Hematopoietic multipotent progenitor cell treated with erythropoietin and hydrocortisone succinate and interleukin-3 and kit ligand, for 17 days (in vitro differentiated cells): ENCODE results near the gene BDH1.

Experiments
- DNase-seq: peaks from one replicate; pipeline ENCODE4 v3.0.0-alpha.2; 2015; ENCODE audit warnings: low spot score

BDH1 gene

DNA sequence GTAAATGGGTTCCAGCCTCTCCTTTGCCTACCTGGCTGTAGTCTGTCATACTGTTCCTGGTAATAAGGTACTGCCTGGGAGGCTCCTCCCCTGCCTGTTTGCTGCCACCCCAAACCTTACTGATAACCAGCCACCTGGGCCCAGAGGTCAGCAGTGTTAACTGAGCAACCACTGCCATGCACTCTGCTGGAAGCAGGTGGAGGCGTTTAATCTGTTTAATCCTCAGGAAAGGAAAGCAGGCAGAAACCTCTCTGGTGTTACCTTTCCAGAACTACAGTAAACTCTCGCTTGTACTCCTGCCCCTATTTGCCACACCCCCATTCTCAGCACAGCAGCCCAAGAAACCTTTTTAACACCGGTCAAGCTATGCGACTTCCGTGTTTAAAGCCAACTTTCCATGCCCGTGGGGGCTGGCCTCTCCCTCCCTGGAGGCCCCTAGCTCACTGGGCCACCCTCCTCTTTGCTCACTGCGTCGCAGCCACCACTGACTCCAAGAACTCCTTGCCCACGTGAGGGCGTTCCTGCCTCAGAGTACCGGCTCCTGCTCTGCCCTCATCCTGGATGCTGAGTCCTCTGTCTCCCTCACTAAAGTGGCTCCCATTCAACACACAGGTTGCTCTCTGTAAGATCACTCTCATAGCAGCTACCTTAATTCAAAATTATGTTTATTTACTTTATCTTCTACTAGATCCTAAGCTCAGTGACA is 8.3 kb downstream of the BDH1 start:
- DNase-seq: no peak

- no peak for DNase-seq
Measured at GRCh38 chr3:197546307-197547085, 9.3 kb downstream of the BDH1 start.

DNA sequence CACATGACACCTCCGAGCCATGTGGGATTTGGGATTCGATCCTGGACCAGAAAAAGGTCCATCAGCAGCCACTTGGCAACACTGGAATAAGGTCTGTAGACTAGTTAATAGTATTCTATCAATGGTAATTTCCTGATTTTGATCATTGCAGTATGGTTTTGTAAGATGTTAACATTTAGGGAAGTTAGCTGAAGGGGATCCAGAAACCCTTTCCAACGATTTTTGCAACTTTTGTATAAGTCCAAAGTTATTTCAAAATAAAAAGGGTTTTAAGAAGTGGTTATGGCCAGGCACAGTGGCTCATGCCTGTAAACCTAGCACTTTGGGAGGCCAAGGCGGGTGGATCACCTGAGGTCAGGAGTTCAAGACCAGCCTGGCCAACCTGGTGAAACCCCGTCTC is 10.2 kb downstream of the BDH1 start:
- no peak for DNase-seq

GRCh38 chr3:197545101-197545500 is 10.7 kb downstream of the BDH1 start:
- no peak for DNase-seq

- no peak for DNase-seq
Measured at GRCh38 chr3:197542741-197543454, 12.9 kb downstream of the BDH1 start.

DNA sequence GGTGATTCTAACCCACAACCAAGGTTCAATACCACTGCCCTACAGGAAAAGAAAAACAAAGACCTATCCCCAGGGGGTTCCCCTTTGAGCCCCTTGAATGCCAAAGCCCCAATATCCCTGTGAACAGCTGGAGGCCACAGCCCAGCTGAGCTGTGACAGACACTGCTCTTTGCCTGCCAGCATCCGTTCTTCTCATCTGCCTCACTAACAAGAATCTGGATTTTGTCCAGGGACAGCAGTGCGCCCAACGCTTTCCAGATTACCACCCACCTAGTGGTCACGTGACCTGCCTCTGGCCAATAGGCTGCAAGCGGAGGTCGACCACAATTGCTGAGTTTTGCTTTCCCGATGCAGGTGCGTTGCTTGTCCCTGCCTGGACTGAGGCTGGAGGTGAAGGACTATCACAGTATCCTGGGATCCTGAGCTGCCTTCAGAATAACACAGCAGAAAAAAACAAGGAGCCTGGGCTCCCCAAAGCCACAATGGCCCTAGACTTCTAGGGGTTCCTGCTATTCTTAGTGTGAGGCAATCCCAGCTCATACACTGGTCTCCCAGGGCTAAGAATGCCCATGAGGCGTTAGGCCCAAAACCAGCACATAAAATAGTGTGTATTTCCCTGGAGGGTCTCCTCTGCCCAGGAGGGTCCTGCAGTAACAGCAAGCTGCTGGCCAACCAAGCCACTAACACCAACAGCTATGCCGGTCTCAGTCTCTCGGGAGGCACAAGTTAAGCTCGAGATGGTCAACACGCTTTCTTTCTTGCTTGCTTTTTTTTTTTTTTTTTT is 13.8 kb downstream of the BDH1 start:
- DNase-seq: no peak

GRCh38 chr3:197540961-197541377 is 14.8 kb downstream of the BDH1 start:
- no peak for DNase-seq

DNA sequence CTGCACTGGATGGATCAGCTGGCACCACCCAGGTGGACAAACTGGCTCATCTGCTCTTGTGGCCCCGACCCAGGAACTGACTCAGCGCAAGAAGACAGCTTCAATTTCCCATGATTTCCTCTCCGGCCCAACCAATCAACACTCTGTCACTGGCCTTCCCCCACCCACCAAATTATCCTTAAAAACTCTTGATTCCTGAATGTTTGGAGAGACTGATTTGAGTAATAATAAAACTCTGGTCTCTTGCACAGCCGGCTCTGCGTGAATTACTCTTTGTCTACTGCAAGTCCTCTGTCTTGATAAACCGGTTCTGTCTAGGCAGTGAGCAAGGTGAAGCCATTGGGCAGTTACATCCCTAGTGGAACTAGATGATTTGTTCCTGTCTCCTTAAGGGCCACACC is 16.1 kb downstream of the BDH1 start:
- no peak for DNase-seq

DNA sequence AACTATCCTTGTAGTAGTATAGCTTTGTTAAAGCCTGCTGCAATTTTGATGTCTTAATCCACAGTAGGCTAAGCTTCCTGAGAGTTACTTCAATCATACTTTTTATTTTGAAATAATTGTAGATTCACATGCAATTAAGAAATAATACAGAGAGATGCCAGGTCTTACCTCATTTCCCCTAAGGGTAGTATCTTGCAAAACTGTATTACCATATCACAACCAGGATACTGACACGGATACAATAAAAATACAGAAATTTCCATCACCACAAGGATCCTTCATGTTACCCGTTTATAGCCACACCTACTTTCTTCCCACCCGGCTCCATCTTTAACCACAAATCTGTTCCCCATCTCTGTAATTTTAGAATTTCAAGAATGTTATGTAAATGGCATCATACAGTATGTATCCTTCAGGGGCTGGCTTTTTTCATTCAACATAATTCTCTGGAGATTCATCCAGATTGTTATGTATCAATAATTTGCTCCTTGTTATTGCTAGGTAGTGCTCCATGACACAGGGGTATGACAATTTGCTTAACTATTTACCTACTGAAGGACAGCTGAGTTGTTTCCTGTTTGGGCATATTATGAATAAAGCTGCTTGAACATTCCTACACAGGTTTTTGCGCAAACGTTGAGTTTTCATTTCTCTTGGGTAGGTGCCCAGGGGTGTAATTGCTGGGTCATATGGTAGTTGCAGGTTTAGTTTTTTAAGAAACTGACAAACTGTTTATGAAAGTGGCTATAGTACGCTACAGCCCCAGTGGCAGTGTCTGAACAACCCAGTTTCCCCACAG is 21.6 kb downstream of the BDH1 start:
- no peak for DNase-seq

DNA sequence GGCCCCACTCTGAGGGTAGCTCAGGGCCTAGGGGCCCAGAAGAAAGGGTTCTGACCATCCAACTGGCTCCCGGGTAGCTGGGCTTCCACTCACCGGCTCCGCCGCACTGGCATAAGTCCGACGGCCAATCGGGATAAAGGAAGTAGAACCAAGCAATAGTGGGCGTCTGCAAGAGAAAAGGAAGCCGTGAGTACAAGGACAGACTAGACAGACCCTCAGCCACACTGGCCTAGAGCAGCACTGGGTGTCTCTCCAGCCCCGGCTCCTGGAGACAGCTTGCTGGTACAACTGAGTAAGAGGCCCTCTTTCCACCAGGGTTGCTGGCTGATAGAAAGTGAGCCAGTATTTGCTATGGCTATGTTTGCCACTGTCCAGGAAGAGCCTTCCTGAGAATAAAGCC is 22.4 kb downstream of the BDH1 start:
- DNase-seq: no peak

- DNase-seq: no peak
Measured at GRCh38 chr3:197532388-197532787, 23.4 kb downstream of the BDH1 start.

GRCh38 chr3:197528190-197528589 is 27.6 kb downstream of the BDH1 start:
- no peak for DNase-seq

DNA sequence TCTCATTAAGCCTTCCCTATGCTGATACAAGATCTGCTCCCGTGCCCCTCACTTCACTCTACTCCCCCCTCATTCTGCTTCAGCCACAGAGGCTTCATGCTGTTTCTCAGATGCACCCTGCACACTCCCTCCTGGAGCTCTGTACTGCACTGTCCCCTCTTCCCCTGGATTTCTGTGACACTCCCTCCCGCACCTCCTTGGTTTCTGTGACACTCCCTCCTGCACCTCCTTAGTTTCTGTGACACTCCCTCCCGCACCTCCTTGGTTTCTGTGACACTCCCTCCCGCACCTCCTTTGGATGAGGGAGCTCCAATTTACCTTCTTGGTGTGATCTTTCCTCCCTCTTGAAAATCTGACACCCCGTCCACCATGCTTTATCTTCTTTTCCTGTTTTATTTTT is 28.2 kb downstream of the BDH1 start:
- no peak for DNase-seq

DNA sequence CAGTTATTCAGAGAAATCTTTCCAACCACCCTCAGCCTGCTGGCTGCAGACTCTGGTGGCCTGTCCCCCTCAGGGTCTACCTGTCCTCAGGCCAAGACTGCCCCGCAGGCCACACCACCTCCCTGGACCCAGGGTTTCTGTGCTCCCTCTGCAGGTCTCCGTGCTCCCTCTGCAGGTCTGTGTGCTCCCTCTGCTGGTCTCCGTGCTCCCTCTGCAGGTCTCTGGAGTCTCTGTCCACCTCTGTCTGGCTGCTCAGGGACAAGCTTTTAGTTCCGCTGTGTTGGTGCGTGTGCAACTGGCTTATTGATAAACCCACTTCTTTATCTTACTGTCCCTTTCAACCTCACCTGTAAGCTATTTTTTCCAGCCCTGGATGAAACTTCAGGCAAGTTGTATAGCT is 30.1 kb downstream of the BDH1 start:
- DNase-seq: no peak

DNA sequence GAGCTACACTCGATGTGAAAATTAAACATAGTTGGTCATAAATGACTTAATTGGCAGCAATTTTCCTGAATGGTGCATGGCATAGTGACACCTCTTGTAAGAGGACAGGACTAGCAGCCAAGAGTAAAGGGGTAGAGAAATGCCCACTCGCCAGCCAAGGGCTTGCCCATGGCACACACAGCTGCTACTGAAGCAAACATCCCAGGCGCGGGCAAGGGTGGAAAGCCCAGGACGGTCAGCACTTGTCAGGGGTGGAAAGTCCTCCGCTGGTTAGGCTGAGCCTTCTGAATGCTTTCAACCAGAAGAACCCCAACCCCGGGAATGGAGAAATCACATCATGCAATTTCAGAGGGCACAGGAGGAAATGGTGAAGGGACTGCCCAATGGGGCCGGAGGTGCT is 31.6 kb downstream of the BDH1 start:
- no peak for DNase-seq

- DNase-seq: no peak
Measured at GRCh38 chr3:197523526-197523925, 32.2 kb downstream of the BDH1 start.

DNA sequence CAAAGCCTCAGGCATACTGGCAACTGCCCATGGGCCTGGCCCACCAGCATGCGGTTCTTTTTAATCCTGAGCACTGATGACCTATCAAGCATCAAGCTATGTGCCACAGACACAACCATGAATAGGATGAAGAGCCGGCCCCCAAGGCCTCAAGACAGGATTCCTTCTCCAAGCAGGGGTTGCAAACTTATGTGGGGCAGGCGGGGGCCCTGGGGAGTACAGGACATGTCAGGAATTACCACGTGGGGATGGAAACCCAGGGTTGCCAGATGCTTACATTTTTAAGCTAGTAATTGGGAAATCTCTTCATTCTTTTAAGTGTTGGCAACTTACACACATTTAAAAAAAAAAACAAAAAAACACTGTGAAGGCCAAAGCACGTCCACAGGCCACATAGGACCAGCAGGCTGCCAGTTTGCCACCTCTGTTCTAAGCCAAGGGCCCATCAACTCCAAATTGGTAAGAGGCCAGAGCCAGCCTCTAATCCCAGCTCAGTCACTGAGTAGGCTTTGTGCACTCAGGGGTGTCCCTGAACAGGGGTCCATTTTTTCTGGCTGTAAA is 32.8 kb downstream of the BDH1 start:
- DNase-seq: no peak

DNA sequence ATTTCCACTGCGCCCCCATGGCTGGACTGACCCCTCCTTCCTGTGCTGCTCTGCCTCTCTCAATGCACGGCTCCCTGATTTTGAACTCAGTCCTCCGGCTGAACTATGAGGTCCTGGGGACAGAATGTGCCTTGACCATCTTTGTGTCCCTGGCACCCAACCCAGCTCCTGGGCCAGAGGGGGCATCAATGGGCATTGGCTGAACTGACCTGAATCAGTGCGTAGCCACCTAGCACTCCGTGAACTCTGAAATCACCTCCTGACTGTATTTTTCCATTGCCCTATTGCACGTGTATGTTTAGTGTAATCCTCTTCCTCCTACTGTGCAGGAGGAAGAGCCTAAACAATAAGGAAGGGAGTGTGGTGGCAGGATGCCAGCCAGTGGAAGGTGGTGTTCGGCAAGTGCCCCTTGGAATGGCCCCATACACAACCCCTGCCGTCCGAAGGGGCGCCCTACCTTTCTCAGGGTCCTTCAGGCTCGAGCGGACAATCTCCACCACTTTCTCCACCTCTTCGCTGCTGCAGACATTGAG is 33.5 kb downstream of the BDH1 start:
- no peak for DNase-seq

DNA sequence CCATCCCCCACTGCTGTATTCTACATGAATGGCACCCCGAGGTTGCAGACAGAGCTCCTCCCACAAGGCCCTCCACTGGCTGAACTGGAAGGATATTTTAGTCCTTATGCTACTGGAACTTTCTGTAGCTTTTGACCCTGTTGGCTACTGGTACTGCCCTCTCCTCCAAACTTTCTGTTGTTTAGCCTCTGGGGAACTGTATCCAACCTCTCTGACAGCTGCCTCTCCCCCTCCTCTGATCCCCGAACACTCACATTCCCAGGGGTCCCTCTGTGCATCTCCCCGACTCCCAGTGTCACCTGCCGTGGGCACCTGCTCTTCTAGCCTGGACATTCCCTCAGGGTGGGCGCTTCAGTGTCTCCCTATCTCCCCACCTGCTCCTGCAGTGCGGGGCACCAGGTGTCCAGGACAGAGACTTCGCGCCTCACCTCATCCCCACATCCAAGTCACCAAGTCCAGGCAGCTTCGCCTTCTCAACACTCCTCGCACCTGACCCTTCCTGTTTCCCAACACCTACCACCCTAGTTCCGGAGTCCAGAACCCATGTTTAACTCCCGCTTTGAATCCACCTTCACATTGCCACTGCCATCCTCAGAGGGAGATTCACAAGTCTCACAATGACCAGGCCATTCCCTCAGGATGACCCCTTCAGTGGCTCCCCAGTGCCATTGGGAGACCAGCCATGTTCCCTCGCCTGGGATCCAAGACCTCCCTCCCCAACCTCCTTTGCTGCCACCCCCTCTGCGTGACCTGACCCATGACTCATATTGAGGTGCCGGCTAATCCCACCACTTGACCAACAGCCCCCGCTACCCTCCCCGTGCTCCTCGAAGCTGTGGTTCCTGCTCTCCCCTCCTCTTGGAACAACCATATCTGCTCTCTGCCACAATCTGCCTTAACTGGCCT is 34.2 kb downstream of the BDH1 start:
- DNase-seq: no peak
